HFF-Myc (cell line): Measurements from ENCODE around the gene GRIK2.

Source experiments
- DNase-seq: peaks from one replicate; pipeline ENCODE4 v3.0.0-alpha.2; 2011; ENCODE audit warnings: low read depth; ENCODE audit errors: extremely low read depth
- H3K4me3 ChIP-seq: replicated peaks from 2 replicates; pipeline ENCODE4 v1.5.1; 2011; ENCODE audit warnings: low read depth, mild to moderate bottlenecking, control low read depth, low read length
- TF ChIP-seq, protein P1 (sequence below): IDR thresholded peaks from 2 replicates; pipeline ENCODE4 v1.5.1; 2012; ENCODE audit warnings: mild to moderate bottlenecking, low read depth, low read length, control low read depth; ENCODE audit errors: missing control alignments

GRIK2 gene

DNA sequence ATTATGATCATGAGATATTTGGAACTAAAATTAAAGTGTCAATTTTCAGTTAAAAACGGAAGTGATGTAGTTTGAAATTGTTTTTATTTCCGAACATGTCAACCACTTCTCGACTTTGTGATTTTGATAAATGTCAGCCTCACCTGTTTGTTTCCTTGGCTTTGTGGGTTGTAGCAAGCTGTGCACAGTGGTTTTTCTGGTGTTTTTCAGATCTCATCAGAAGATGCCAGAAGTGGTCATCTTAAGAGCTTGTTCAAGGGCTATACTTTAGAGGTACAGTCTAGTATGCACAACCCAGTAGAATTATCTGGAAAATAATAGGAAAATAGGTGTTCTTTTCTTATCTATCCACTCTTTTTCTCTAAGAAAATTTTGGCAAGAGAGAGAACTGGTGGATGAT is 134.0 kb downstream of the GRIK2 start:
- no peak for DNase-seq
- TF ChIP-seq, protein P1, sequence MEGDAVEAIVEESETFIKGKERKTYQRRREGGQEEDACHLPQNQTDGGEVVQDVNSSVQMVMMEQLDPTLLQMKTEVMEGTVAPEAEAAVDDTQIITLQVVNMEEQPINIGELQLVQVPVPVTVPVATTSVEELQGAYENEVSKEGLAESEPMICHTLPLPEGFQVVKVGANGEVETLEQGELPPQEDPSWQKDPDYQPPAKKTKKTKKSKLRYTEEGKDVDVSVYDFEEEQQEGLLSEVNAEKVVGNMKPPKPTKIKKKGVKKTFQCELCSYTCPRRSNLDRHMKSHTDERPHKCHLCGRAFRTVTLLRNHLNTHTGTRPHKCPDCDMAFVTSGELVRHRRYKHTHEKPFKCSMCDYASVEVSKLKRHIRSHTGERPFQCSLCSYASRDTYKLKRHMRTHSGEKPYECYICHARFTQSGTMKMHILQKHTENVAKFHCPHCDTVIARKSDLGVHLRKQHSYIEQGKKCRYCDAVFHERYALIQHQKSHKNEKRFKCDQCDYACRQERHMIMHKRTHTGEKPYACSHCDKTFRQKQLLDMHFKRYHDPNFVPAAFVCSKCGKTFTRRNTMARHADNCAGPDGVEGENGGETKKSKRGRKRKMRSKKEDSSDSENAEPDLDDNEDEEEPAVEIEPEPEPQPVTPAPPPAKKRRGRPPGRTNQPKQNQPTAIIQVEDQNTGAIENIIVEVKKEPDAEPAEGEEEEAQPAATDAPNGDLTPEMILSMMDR, result no peak
- no peak overlapping the region for H3K4me3 ChIP-seq

DNA sequence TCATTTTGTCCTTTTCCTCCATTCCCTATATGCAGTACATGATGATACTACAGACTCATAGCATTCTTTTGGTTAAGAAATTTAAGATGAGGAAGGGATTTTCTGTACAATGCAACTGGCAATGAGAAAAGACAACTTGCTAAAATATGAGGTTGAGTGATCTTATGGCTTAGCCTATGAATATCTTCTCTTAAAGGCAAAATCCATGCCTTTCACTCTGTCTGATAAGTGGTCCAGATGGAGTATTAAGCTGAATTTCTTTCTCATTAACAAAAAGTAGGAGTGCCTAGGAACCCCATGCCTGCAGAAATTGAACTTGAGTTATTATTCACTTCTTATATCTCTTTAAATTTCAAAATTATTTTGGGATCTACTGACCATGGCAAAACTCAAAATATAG is 135.3 kb downstream of the GRIK2 start:
- no peak overlapping the region for H3K4me3 ChIP-seq
- TF ChIP-seq, protein P1, result no peak
- DNase-seq, result no peak

DNA sequence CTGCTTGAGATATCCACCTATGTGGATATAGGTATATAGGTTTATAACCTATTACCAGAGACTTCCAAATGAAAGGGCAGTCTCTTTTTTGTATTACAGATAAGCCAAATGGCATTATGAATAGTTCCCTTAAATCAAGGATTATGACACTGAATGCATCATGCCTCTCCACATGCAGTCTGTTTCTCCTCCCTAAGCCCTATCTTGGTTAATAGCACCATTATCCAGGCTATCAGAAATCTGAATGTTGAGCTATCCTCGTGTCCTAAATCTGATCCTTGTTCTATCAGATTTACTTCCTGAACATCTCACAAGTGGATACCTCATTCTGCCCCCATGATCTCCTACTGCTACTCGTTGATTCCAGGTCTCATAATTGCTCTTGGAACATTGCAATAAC is 138.0 kb downstream of the GRIK2 start:
- DNase-seq, result no peak
- TF ChIP-seq, protein P1, result no peak
- H3K4me3 ChIP-seq, result no peak overlapping the region

GRCh38 chr6:101534386-101534785 is 140.9 kb downstream of the GRIK2 start:
- TF ChIP-seq, protein P1, result no peak
- DNase-seq, result no peak
- no peak overlapping the region for H3K4me3 ChIP-seq

GRCh38 chr6:101534821-101535220 is 141.3 kb downstream of the GRIK2 start:
- no peak overlapping the region for H3K4me3 ChIP-seq
- no peak for DNase-seq
- TF ChIP-seq, protein P1, result no peak

DNA sequence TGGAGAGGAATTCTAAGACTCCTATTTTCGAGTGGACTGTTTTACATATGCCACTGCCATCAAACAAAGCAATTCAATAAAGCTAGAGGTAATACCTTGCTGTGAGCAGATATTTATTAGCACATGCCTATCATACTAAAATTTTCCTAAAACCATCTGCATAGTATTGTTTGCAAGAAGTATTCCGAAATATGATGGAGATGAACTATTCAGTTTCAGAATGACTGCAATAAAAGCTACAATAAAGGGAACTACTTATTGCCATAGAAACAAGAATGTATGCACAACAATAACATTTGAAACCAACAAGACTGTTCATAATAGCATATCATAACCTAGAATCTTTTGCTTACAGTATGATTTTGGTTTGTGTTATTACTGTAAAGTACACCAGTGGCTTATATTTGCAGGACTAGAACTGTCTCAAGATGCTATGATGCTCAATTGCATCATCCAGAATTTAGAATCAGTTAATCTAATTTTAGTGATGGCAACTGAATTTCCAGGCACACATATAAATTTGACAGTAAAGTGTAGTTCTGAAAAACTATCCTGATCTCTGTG is 144.3 kb downstream of the GRIK2 start:
- TF ChIP-seq, protein P1, result no peak
- DNase-seq, result no peak

GRCh38 chr6:101539510-101540245 is 146.2 kb downstream of the GRIK2 start:
- DNase-seq, result no peak
- no peak overlapping the region for H3K4me3 ChIP-seq
- TF ChIP-seq, protein P1, result no peak

More for the DNA sequence above, 144.3 kb downstream of the GRIK2 start:
- H3K4me3 ChIP-seq, result no peak overlapping the region
